CD4-positive, alpha-beta T cell treated with Interleukin-15 for 4 hours (primary cell): ENCODE measurements around the gene ZNF222.
A peak's percentile ranks its signal among the peaks of the same experiment; 100 is the strongest.

ENCODE experiments used
- DNase-seq: peaks from one replicate; pipeline ENCODE4 v3.0.0-alpha.2; 2020; ENCODE audit warnings: low spot score

The ZNF222 gene

GRCh38 chr19:44051650-44052402 lies 26.6 kb downstream of the ZNF222 start, which contains the start of gene ZNF223:
ZNF223 (plus strand) TSS chr19:44052036; CDS start chr19:44055177, 3,141 bp downstream.
- DNase-seq = peak; percentile 78

DNA sequence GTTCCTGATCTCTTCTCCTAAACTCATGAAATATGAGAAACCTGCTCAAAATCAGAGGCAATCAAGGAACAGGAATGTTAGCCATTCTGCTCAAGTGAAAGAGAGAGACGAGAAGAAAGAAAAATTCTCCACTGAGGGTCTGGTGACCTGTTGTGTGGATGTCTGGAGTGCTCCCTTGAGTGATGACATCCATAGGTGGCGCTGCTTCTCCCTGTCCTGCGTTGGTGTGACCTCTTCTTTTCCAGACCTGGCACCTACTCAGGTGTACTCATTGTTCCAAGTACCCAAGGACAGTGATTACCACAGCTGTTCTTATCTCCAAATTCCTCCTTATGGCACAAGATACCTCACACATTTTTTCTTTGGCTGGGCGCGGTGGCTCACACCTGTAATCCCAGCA lies 30.7 kb downstream of the ZNF222 start:
- no peak for DNase-seq

DNA sequence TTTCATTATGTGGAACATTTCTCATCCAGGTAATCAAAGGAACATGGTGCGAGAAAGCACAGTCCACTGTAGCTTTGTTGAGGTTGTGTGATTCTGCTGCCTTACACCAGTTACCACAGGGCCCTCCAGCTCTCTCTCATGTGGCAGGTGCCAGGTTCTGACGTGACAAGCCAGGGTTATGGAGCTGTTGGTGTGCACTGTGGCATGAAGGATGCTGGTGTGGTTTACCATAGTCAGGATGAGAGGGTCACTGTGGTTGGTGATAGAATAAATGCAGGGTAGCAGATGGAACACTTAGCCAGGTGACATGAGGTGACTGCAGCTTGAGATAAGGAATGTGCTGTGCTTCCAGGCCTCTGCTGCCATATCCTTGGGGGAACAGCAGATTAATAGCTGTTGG lies 34.0 kb downstream of the ZNF222 start:
- DNase-seq = no peak

GRCh38 chr19:44061038-44061437 lies 35.9 kb downstream of the ZNF222 start:
- no peak for DNase-seq

- no peak for DNase-seq
Observed at GRCh38 chr19:44066305-44066704, 41.1 kb downstream of the ZNF222 start.

DNA sequence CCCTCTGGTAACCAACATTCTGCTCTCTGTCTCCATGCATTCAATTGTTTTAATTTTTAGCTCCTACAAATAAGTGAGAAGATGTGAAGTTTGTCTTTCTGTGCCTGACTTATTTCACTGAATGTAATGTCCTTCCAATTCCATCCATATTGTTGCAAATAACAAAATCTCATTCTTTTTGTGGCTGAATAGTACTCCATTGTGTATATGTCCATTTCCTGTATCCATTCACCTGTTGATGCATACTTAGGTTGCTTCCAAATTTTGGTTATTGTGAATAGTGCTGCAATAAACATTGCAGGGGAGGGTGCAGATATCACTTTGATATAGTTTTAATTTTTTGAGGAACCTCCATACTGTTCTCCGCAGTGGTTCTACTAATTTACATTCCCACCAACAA lies 44.2 kb downstream of the ZNF222 start:
- no peak for DNase-seq

DNA sequence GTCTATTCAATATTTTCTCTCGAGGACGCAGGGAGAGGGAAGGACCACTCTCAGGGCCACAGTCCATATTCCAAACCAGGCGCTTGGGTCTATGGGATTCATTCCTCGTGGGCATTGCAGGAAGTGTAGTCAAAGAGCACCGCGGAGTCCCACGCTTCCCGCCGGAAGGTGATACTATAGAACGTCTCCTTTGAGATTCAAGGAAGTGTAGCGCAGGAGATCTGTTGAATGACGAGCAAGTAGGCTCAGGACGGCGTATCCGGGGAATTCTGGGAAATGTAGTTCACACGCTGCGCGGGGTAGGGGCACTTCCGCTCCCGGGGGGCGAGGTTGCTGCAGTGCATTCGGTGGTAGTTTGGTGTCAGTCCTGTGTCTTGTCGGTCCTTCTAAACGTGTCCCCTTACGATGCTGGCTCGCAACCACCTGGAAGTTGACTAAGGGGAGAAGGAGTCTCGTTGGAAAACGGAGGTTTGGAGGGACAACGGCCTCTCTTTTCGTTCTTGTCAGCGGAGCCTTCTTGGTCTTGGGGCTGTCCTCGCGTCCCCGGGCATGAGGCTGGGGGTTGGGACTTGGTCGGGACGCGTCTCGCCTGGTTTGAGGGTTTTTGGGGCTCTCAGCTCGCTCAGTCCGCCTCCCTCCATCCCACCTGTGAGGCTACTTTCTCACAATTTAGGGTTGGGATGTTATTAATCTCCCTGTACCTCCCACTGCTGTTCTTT lies 46.8 kb downstream of the ZNF222 start, which contains the start of gene ZNF284:
TSS of gene ZNF284 (plus strand) at position 336 of the 719 bp plus-strand sequence. CDS start 4,231 bp downstream, outside the sequence.
- peak; percentile 88 for DNase-seq

GRCh38 chr19:44072543-44073401 lies 47.6 kb downstream of the ZNF222 start:
- DNase-seq = no peak

GRCh38 chr19:44076325-44076724 lies 51.1 kb downstream of the ZNF222 start:
- DNase-seq = no peak
